ENCODE measurements around the gene GLDC.
"Not testable (repeated sequence)": the region's sequence is repeated elsewhere in the genome, so short reads cannot be mapped to it uniquely, and the experiment has no call there.

GLDC gene

DNA sequence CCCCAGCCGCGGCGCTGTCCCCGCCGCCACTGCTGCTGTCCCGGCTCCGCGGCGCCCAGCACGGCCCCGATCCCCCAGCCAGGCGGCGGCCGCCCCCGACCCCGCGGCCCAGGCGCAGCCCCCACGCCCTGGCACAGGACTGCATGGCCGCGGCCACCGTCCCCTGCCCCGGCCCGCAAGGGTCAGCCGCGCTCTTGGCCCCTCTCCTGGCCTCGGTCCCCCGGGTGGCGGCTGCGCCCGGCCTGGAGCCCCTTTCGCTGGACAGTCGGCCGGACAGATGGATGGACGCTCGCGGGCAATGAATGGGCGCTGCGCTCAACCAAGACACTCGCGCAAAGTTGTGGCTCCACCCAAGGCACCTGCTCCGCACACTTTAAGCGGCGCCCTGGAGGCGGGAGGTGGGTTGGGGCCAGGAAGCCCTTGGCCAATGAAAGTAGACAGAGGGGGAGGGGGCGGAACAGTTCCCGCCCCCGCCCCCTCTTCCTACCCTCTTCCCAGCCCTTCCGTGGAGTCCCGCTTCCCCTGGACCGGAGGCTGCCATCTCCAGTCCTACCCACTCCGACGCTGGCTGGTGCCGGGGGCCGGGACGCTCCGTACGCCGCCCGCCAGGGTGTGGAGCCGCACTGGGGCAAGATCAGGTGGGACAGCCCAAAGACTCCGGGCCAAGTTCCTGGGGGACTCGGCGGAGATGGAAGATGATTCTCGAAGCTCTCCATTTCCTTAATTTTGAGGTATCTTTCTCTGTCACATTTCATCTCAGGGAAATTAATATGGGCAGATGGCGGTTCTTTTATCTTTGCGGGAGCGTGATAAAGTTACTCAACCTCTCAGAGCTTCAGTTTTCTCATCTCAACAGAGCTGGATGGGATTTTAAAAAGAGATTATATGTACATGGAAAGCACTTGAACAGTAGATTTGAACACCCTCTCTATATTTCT is at the start of gene GLDC:
Gene GLDC (minus strand): TSS at position 375 of the 938 bp plus-strand sequence. CDS start 230 bp downstream, at position 145.
- peak; percentile 43 for DNase-seq

DNA sequence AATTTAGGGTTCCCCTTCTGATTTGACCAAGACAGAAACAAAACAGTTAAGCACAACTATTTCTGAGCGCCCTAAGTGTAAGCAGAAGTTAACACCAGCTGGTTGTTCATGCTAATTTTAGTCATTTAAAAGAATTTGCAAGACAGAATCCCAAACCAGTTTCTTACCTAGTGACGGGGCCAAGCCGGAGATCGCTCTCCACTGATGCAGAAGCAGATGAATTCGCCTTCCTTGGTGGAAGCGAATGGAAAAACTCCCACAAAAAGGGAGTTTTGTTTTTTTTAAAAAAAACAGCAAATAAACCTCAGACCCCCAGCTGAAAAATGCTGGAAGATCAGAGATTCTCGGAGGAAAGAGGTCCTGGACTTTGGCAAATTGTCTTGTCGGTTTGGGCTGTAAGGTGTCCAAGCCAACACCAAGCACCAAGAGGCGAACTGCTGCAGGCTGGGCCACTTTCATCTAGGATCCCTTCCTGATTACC is 47.4 kb upstream of the GLDC start:
- no peak for DNase-seq

DNA sequence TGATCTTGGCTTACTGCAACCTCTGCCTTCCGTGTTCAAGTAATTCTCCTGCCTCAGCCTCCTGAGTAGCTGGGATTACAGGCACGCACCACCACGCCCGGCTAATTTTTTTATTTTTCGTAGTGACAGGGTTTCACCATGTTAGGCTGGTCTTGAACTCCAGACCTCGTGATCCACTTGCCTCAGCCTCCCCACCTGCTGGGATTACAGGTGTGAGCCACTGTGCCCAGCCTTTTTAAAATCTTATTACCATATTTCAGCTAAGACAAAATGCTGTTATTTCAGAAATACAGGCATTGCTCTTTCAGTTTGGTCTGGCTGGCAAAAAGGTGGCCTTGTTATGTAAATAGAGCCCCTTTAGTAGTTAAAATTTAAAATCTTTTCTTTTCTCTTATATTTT is 46.9 kb upstream of the GLDC start:
- no peak for DNase-seq

DNA sequence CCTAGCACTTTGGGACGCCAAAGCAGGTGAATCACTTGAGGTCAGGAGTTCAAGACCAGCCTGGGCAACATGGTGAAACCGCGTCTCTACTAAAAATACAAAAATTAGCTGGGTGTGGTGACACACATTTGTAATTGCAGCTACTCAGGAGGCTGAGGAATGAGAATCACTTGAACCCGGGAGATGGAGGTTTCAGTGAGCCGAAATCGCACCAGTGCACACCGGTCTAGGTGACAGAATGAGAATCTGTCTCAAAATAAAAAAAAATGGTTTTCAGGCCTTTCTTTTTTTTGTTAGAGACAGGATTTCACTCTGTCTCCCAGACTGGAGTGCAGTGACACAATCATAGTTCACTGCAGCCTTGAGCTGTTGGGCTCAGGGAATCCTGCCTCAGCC is 45.1 kb upstream of the GLDC start:
- DNase-seq: not testable (repeated sequence)

DNA sequence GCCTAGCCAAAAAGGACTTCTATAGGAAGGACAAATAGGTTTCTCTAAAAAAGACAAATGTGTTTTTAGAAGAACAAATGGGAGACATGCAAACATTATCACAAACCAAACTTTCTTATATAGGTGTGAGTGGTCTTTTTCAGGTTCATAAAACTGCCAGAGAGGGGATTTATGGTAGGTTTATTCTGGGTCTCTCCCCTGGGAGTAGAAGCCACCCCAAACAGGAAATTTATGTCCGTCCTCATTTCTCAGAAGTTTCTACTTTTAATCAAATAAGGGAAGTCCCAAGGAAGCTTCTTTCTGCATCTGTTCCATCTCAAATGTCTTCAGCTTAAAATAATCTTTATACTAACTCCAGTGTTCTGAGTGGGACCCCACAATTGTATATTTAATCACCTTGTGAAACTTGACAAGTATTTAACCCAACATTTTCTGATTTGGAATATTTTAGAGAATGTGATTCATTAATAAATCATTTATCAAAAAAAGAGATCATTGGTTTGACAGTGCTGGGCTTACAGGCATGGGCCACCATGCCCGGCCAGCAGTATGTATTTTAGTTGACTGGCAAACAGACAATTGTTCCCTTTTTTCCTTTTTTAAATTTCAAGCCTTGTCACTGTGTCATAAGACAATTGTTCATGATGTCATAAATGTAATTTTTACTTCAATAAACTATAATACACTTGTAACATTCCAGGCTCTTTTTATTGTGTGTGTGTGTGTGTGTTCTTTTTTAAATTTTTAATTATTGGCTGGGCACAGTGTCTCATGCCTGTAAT is 44.6 kb upstream of the GLDC start:
- DNase-seq: no peak

DNA sequence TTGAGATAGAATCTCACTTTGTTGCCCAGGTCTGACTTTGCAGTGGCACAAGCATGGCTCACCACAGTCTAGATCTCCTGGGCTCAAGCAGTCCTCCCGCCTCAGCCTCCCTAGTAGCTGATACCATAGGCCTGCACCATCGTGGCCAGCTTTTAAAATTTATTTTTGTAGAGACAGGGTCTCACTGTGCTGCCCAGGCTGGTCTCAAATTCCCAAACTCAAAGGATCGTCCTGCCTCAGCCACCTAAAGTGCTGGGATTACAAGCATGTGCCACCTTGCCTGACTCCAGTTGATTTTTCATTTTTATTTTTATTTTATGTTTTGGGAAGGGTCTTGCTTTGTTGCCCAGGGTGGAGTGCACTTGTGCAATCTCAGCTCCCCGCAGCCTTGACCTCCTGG is 41.7 kb upstream of the GLDC start:
- no peak for DNase-seq

DNA sequence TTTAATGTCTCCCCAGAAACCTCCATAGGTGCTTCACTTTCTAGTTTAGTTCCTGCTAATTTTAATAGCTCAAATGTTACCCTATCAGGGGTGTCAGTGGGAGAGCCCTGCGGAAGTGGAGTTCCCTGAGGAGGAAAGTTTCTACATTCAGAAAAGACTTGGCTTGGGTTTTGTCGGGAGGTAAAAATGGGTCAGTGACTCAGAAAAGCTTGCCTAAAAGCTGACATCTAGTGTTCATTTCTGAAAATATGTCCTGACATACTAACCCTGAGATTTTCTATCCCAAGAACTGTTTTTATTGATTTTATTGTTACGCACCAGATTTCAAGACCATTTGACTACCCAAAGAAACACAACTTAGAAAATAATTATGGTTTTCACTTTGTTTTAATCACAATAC is 40.9 kb upstream of the GLDC start:
- no peak for DNase-seq

DNA sequence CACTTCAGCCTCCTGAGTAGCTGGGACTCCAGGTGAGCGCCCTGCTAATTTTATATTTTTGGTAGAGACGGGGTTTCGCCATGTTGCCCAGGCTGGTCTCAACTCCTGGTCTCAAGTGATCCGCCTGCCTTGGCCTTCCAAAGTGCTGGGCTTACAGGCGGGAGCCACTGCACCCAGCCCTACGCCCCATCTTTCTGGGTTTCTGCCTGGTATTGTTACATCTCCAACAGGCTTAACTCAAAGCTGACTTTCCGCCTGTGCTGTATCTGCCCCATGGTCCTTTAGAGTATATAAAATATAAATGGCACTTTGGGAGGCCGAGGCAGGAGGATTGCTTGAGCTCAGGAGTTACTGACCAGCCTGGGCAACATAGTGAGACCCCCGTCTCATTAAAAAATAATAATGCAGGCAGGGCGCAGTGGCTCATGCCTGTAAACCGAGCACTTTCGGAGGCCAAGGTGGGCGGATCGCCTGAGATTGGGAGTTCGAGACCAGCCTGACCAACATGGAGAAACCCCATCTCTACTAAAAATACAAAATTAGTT is 36.5 kb upstream of the GLDC start:
- DNase-seq: no peak

DNA sequence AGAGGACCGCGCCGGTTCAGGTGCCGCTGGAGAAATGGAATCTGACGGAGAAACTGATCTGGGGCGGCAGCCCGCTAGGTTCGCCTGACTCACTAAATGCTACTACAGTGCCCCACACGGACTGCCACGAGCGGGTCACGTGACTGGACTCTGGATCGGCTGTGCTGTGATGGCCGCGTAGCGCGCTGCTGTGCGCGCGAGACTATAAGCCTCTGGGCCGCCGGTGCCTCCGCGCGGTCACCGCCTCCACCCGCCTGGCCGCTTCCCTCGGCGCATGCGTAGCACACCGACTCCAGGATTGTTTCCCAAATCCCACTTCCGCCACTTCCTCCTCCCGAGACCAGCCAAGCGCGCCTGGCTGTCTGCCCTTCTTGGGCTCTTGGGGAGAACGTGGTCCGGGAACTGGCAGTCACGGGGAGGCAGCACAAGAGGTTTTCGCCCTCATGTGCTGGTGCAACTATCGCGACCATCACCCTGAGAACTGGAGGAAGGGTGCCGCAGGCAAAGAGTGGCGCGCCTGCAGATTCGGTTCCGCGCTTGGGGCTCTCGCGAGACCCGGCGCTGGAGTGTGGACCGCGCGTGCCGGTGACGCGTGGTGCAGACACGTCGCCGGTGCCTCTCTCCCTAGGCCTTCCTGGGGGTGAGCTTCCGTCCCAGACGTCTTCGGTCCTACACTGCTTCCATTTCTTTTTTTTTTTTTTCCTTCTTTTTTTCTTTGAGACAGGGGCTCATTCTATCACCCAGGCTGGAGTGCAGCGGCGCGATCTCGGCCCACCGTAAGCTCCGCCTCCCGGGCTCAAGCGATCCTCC is 35.8 kb upstream of the GLDC start:
- peak; percentile 95 for DNase-seq

DNA sequence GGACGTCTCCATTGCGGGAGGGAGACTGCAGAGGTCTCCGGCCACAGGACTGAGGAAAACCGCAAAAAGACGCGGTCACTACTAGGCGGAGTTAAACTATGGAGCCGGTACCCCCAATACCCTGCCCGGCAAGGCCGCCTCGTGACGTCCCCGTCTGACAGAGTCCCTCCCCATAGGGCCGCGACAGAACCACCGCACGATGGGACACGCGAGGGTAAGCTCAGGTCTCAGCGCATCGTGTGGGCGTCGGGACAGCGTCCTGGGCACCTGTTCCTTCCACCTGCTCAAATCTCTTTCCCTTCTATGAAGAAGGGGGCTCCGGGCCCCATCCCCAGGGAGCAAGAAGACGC is 35.2 kb upstream of the GLDC start:
- DNase-seq: no peak

DNA sequence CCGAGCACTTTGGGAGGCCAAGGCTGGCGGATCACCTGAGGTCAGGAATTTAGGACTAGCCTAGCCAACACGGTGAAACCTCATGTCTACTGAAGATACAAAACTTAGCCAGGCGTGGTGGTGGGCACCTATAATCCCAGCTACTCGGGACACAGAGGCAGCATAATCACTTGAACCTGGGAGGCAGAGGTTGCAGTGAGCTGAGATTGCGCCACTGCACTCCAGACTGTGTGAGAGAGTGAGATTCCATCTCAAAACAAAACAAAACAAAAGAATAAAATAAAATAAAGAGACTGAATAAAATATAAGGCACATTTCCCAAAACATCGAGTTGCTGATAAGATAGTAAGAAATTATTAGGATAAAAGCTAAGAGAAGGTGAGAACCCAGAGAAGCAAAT is 32.3 kb upstream of the GLDC start:
- no peak for DNase-seq

DNA sequence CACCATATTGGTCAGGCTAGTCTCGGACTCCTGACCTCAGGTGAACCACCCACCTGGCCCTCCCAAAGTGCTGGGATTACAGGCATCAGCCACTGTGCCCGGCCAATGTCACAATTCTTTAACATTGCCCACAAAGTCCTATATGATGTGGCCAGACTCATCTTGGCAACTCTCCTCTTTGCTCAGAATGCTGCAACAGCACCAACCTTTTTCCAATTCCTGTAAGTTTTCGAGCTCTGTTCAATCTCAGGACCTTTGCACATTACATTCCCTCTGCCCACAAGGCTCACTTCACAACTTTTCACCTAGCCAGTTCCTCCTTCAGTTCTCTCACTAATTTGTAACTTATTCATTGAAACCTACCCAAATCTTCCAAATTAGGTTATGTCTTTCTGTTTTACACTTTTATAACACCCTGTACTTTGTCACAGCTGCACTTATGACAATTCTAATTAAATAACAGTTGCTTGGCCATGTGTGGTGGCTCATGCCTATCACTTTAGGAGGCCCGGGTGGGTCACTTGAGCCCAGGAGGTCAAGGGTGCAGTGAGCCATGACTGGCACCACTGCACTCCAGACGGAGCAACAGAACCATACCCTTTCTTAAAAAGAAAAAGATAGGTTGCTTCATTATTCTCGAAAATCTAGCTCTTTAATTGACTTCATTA is 30.9 kb upstream of the GLDC start:
- no peak for DNase-seq

DNA sequence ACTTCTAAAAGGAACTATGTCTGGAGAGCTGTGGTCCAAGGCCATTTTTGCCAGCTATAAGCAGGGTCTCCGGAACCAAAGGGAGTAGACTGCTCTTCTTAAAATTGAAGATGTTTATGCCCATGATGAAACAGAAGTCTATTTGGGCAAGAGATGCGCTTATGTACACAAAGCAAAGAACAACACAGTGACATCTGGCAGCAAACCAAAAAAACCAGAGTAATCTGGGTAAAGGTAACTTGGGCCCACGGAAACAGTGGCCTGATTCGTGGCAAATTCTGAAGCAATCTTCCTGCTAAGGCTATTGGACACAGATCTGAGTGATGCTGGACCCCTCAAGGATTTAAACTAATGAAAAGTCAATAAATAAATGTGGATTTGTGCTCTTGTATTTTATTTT is 29.7 kb upstream of the GLDC start:
- no peak for DNase-seq

DNA sequence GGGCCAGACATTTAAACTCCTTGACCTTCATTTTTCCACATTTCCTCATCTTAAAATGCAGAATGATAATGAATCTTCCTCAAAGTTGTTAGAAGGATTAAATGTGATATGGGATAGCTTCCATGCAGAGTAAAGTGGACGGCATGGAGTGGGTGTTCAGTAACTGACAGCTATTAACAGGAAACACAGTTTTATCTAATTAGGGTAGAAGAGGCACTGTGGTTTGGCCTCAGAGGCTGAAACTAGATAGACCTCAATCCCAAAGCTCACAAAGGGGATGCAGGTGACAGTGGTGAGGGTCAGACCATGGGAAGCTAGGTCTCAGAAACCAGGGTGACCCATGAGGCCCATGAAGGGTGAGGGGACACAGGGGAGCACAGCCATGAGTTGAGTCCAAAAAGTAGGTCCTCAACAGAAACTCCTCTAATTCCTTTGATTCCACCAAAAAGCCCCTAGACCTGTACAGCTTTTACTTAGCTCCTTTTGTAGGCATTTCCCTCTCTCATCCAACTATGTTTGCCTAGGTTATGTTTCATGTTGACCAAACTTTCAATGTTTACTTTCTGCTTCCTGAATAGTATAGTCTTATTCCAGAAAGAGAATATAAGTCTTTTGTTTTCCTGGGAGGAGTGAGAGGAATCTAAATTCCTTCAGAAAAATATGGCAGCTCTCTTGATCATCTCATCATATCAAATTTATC is 27.9 kb upstream of the GLDC start:
- DNase-seq: no peak

DNA sequence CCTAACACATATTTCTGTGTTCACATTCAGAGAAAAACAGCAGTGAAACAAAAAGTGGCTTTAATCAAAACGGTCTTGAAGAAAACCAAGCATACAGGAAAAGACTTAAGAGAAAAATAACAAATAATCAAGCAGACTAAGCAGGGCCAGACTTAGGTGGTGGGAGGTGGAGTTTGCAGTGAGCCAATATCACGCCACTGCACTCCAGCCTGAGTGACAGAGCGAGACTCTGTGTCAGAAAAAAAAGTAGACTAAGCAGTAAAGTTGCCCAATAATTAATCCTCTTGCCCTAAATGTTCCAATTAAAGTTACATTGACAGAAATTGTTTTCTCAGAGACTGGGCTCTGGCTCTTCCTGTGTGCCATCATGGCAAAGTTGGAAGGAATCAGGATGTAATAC is 26.6 kb upstream of the GLDC start:
- no peak for DNase-seq

DNA sequence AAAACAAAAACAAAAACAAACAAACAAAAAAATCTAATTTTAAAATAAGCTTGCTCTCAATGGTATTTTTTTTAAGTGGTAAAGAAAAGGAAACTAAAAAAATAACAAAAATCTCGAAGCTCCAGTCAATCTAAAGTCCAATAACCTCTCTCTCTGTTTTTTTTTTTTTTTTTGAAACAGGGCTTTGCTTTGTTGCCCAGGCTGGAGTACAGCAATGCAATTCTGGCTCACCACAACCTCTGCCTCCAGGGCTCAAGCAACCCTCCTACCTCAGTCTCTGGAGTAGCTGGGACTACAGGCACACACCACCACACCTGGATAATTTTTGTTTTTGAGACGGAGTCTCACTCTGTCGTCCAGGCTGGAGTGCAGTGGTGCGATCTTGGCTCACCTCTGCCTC is 25.9 kb upstream of the GLDC start:
- no peak for DNase-seq

DNA sequence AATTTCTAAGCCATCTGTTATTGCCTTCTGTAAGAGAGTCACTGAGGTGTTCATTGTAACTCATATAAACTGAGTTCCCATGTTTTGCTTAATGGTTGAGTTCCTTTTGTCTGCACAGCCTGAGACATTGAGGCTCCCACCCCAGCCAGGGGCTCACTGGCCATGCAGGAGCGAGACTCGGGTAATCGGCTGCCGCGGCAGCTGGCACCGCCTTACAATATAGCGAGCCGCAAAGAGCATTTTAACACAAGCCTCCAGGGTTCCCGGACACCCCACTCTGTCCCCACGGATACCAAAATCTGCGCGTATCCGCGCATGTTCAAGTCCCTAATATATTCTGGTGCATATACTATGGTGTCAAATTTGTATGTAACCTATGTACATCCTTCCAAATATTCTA is 24.4 kb upstream of the GLDC start:
- no peak for DNase-seq

DNA sequence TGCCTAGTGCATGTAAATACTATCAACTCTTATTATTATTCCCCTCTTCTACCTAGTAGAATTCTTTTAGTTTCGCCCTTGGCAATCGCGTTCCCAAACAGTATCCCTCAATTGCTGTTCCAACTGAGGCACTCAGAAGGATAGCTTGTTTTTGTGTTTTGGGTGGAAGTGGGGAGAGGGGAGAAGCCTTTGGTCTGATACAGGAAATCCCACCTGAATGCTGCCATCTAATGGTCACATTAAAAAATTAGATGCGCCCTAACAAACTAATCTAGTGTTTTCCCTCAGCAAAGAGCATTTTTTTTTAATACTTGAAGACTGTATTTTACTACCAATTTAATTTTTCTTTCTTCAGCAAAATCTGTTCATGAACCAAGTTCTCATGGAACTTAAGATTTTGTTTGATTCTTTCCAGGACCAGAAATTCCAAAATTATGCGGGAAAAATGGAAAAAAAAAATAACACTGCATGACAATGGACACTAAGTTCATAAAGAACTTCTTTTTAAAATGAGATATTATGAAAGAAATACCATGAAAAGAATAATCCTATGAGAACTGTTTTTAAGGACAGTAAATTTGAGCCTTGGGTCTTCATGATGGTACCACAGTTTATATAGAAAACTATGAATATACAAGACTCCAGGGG is 22.2 kb upstream of the GLDC start:
- no peak for DNase-seq

DNA sequence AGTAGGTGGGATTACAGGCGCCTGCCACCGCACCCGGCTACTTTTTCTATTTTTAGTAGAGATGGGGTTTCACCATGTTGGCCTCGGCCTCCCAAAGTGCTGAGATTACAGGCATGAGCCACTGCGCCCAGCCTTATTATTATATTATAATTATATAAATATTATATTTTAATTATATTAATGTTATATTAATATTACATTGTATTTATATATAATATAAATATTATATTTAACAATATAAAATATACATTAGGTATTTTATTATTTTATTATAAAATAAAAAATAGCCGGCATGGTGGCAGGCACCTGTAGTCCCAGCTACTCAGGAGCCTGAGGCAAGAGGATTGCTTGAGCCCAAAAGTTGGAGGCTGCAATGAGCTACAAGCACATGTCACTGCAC is 21.6 kb upstream of the GLDC start:
- no peak for DNase-seq

DNA sequence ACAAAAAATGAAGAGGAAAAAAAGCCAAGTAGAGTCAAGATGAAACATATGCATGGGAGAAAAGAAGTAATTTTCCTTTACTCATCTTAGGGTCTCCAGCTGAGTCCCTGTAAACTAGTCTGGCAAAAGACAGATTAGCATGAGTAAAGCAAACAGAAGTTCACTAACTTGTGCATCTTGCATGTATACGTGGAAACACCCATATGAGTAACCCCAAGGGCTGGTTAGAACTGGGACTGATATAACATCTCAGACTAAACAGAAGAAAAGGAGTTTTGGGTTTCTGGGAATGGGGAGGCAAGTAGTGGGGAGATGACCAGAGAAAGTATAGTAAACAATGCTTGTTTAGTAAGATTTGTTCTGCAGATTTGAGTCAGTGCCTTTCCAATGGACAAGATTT is 20.1 kb upstream of the GLDC start:
- no peak for DNase-seq

DNA sequence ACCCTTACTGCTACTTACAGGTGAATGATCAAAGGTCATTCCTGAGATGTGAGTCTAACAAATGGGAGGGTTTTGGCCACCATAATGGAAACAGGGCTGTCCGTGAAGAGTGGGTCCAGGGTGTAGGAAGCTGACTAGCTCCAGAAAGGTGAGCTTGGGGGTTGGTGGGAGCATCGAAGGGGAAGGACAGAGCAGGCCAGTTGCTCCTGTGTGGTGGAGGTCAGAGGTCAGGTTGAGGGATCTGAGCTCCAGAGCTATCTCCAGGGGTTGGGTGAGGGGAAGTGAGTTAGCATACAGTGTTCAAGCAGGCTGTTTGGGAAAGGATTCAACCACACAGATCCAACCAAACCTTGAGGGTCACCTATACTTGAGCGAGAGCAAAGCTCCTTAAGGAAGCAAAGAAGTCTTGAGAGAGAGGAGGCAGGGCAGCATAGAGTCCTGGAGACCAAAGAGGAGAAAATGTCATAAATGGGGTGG is 18.7 kb upstream of the GLDC start:
- DNase-seq: no peak
